ENCODE data around the gene KCNH1.

DNA sequence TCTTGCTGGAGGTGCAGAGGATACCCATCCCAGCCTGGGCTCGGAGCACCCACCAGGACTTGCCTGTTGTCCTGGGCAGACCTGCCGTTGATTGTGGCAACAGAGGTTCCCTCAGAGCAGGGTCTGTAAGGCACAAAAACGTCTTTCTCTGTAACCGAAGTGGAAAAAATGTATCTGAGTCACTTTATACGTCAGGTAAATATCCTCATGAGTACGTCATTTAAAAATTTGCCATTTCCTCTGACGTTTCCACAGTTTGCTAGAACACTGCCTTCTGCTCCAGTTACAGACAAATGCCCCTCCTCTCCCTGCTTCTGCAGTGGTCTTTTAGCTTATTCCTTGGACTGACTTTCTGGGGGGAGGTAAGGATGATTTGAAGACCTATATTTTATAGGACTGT lies 478.4 kb downstream of the KCNH1 start:
- TF ChIP-seq CTCF (IDR thresholded peaks at IDR 0.05; ENCODE audit: low read depth, low read length, missing input control) (no peak), REST (IDR thresholded peaks at IDR 0.05) (no peak), RAD21 (IDR thresholded peaks at IDR 0.05) (no peak), FOXA1 (IDR thresholded peaks at IDR 0.05) (no peak)
